Breast epithelium (tissue), 4 donors: ENCODE data around the gene COLGALT1. TPM values are rescaled to one million over a fixed set of nuclear protein-coding genes. Genes with fewer than 3 reads are reported as not detected.

Experiments
- DNase-seq, 2 donors: peaks; one replicate each; pipeline ENCODE4 v3.0.0-alpha.2; 2019; ENCODE audit warnings: low spot score in 2 of 2
- H3K27ac ChIP-seq, 2 donors: fragments of 200-600 bp; sonication (generic) in 1 of 2; one replicate each; pipeline ENCODE4 v1.5.1; 2016 to 2019; ENCODE audit warnings: mild to moderate bottlenecking in 1 of 2
- H3K27me3 ChIP-seq, 2 donors: fragments of 200-600 bp; sonication (generic) in 1 of 2; one replicate each; pipeline versions ENCODE4 v1.5.1 to v1.6.0; 2017 to 2019; ENCODE audit warnings: control low read depth in 1 of 2, mild to moderate bottlenecking in 1 of 2
- H3K36me3 ChIP-seq: fragments of 200-600 bp; one replicate; pipeline ENCODE4 v1.5.1; 2019
- H3K4me1 ChIP-seq, 2 donors: fragments of 200-600 bp; sonication (generic); one replicate each; pipeline ENCODE4 v1.5.1; 2016 to 2019; ENCODE audit warnings: control low read depth in 1 of 2
- H3K4me3 ChIP-seq, 3 donors: fragments of 200-600 bp; sonication (generic); 1 replicate in 2 of 3; 2 replicates in 1 of 3; pipeline ENCODE4 v1.5.1; 2016 to 2019; ENCODE audit warnings: mild to moderate bottlenecking in 3 of 3, moderate library complexity in 2 of 3
- H3K9me3 ChIP-seq, 2 donors: fragments of 200-600 bp; sonication (generic) in 1 of 2; one replicate each; pipeline ENCODE4 v1.5.1; 2016 to 2019; ENCODE audit warnings: control low read depth in 1 of 2
- POLR2A ChIP-seq: fragments of 450-650 bp; IDR thresholded peaks from one replicate; pipeline ENCODE4 v1.6.1; 2016; ENCODE audit warnings: antibody characterized with exemption, mild to moderate bottlenecking, moderate library complexity
- POLR2AphosphoS5 ChIP-seq, 3 donors: sonication (generic); formaldehyde crosslinking; IDR thresholded peaks; one replicate each; pipeline ENCODE4 v1.6.1; 2017; ENCODE audit warnings: antibody characterized with exemption in 3 of 3
- intact Hi-C: fragments of 100-400 bp; cut with DNase I; formaldehyde crosslinking; loops from one replicate; pipeline ENCODE4 v1.15.1; 2023; ENCODE audit warnings: low total_unique reads
- total RNA-seq, 3 donors: library from RNA; depleted of rRNA; stranded (reverse); fragments of >200 nt; gene quantifications; one replicate each; pipeline ENCODE4 v1.1.0, GENCODE V29; 2016
- TF ChIP-seq, protein P1 (sequence below), 3 donors: fragments of 450-650 bp; IDR thresholded peaks; one replicate each; pipeline ENCODE4 v1.5.1; 2016 to 2017; ENCODE audit warnings: antibody characterized with exemption in 3 of 3, mild to moderate bottlenecking in 3 of 3, moderate library complexity in 3 of 3

The COLGALT1 gene
- total RNA-seq, 3 donors from 2014 or later: 45.1 to 99.9 (median 57.0) TPM

DNA sequence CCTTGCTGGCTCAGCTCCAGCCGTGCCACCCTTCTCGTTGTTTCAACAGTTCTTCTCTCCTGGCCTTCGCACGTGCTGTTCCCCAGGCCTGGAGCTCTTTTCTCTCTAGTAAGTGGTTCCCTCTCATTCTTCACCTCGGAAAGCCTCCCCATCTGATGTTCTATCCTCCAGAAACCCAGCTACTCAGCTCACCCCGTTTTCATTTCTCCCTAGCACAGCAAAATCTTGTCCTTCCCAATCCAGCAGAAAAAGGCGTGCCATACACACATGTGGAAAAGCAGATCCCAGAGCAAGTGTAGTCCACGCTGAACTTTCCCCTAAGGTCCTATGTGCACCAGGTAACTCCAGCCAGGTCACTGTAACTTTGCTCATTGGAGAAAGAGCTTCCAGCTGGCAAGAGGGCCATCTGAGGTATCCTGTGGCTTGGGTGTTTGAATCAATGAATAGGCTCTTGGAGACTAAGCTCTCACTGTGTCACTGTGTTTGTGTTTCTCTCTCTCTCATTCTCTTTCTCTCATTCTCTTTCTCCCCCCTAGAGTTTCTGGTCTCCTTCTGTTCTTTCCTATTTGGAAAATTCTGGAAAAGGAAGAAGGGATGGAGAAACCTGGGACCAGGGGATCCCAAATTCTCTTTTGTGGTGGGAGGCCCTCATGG, 49.0 kb downstream of the COLGALT1 start:
- DNase-seq: no peak
- Histone ChIP-seq H3K4me3 (no peak overlapping the region), H3K27me3 (peaks cover 0 to 7% of the 10 kb centered on the region in 2 donors), H3K36me3 (no peaks in the 10 kb centered on the region), H3K4me1 (peaks cover 0 to 5% of the 10 kb centered on the region in 2 donors), H3K27ac (no peak overlapping the region), H3K9me3 (no peaks in the 10 kb centered on the region)
- TF ChIP-seq POLR2A: no peak
- no peak for TF ChIP-seq POLR2AphosphoS5 (IDR thresholded peaks at IDR 0.05)
- TF ChIP-seq, protein P1, sequence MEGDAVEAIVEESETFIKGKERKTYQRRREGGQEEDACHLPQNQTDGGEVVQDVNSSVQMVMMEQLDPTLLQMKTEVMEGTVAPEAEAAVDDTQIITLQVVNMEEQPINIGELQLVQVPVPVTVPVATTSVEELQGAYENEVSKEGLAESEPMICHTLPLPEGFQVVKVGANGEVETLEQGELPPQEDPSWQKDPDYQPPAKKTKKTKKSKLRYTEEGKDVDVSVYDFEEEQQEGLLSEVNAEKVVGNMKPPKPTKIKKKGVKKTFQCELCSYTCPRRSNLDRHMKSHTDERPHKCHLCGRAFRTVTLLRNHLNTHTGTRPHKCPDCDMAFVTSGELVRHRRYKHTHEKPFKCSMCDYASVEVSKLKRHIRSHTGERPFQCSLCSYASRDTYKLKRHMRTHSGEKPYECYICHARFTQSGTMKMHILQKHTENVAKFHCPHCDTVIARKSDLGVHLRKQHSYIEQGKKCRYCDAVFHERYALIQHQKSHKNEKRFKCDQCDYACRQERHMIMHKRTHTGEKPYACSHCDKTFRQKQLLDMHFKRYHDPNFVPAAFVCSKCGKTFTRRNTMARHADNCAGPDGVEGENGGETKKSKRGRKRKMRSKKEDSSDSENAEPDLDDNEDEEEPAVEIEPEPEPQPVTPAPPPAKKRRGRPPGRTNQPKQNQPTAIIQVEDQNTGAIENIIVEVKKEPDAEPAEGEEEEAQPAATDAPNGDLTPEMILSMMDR (IDR thresholded peaks at IDR 0.05): no peak
- intact Hi-C loops: no loop called here

DNA sequence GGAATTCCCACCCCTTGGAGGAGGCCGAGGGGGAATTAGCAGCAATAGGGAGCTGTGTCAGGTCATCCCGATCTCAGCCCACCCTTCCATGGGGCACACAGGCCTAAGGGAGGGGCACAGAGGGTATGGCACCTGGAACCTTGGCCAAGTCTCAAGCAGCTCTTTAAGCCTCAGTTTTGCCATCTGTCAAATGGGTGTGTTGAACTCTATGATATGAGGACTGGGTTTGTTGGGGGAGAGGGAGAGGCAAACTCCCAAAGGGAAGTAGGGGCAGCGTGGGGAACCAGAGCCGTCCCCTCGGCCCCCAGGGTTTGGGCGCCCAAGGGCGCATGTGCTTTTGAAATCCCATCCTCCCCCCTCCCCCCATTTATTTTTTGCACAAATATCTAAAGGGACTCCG, 49.7 kb downstream of the COLGALT1 start:
- Histone ChIP-seq H3K4me3 (no peak overlapping the region), H3K27ac (no peak overlapping the region), H3K4me1 (peaks cover 0 to 5% of the 10 kb centered on the region in 2 donors), H3K27me3 (peaks cover 0 to 7% of the 10 kb centered on the region in 2 donors), H3K36me3 (no peaks in the 10 kb centered on the region), H3K9me3 (no peaks in the 10 kb centered on the region)
- no peak for TF ChIP-seq POLR2A
- no peak for TF ChIP-seq POLR2AphosphoS5 (IDR thresholded peaks at IDR 0.05)
- TF ChIP-seq, protein P1 (IDR thresholded peaks at IDR 0.05): no peak
- DNase-seq: no peak
- intact Hi-C loops: no loop called here

DNA sequence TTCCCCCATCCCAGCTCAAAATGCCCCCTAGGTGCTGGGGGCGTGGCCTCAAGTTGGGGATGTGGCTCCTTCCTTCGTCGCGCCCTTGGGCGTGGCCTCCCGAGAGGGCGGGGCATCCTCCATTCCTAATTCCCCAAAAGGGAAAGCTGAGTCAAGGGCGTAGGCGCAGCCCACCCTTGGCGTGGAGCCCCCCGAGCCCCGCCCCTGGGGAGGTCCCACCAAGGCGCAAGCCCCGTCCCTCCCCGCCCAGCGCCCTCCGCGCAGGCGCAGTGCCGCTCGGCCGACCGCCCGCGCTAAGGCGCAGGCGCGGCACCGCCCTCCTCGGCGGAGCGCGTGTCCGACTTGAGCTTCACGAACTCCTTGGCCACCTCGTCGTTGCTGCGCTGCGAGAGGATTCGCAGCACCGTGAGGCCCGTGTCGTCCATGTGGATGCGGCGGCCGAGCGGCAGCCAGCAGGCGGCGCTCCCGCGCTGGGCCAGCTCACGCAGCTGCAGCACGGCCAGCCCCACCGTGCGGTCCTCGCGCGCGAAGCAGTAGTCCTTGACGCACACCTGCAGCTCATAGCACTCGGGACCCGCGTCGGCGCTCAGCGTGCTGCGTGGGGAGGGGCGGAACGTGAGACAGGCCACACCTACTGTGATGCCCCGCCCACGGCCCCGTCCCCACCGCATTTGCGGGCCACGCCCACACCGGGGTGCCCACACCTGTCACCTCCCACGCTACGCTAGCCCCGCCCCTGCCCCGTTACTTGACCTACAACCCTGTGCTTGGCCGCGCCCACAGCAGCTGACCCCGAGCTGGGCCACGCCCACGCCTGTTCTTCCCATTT, 50.5 kb downstream of the COLGALT1 start:
- Histone ChIP-seq H3K27ac (peak overlapping the region; percentile 30 to 51), H3K4me1 (peaks cover 0 to 5% of the 10 kb centered on the region in 2 donors), H3K4me3 (peak overlapping the region; percentile 3 to 65 (median 48)), H3K27me3 (peaks cover 0 to 7% of the 10 kb centered on the region in 2 donors), H3K9me3 (no peaks in the 10 kb centered on the region), H3K36me3 (no peaks in the 10 kb centered on the region)
- DNase-seq: peak in 1 of 2 donors; percentile 52
- no peak for TF ChIP-seq POLR2AphosphoS5 (IDR thresholded peaks at IDR 0.05)
- TF ChIP-seq, protein P1 (IDR thresholded peaks at IDR 0.05): peak in 2 of 3 donors; percentile 12 to 72
- TF ChIP-seq POLR2A: no peak
- intact Hi-C loops: no loop called here

DNA sequence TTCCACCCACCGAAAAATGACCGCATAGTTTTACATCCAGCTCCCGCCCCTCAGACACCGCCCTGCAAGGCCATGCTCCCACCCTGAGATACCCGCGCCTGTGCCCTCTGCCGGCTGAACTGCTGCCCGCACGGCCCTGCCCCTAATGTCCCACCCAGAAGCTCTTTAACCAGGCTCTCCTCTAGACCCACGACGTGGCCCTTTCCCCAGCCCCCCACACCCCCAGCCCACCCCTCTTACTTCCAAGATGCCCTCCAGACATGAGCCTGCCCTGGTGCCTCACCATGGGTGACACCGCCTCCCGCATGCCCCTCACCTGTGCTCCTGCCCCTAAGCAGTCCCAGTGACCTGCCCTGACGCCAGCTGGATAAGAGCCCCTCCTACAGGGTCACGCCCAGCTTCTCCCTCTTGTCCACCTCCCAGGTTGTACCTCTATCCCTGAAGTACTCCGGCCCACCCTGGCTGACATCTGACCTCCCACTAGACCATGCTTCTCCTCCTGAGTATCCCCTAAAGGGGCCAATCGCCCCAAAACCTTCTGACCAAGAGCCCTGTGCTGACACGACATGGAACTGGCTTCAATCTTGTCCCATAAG, 51.2 kb downstream of the COLGALT1 start:
- DNase-seq: no peak
- Histone ChIP-seq H3K4me1 (peaks cover 0 to 5% of the 10 kb centered on the region in 2 donors), H3K27ac (no peak overlapping the region), H3K9me3 (no peaks in the 10 kb centered on the region), H3K4me3 (peak overlapping the region in 2 of 3 donors; percentile 48 to 65), H3K36me3 (no peaks in the 10 kb centered on the region), H3K27me3 (peaks cover 0 to 7% of the 10 kb centered on the region in 2 donors)
- intact Hi-C loops: no loop called here
- TF ChIP-seq POLR2A: no peak
- TF ChIP-seq POLR2AphosphoS5 (IDR thresholded peaks at IDR 0.05): no peak
- TF ChIP-seq, protein P1 (IDR thresholded peaks at IDR 0.05): no peak
